WTC11 (cell line): ENCODE measurements around the gene TMEM207. TPM values are rescaled to one million over a fixed set of nuclear protein-coding genes. Genes with fewer than 3 reads are reported as not detected.

Experiments
- ATAC-seq: fragments of 200-7000 bp; cut with Tn5 transposase; 2 replicates; pipeline ENCODE4 v1.10.0; 2021; ENCODE audit warnings: mild to moderate bottlenecking, moderate library complexity
- CTCF ChIA-PET: fragments of 300-600 bp; sonication (Branson Sonifier 250); formaldehyde crosslinking; loops from one replicate; lab custom pipeline; 2021; ENCODE audit warnings: antibody characterized with exemption; lab: Charles Lee
- POLR2A ChIA-PET: fragments of 350-600 bp; sonication (Branson Sonifier 250); formaldehyde crosslinking; loops from one replicate; lab custom pipeline; 2021; ENCODE audit warnings: antibody characterized with exemption; lab: Charles Lee
- DNase-seq: peaks from one replicate; pipeline ENCODE4 v3.0.0; 2021; ENCODE audit warnings: low spot score
- H3K27ac Mint-ChIP-seq: 2 replicates; pipeline ENCODE4 v1.8.0; 2021; ENCODE audit warnings: mixed read lengths
- H3K27me3 Mint-ChIP-seq: 2 replicates; pipeline ENCODE4 v1.8.0; 2021; ENCODE audit warnings: low read depth, mild to moderate bottlenecking, moderate library complexity, mixed read lengths
- H3K36me3 Mint-ChIP-seq: 2 replicates; pipeline ENCODE4 v1.8.0; 2021; ENCODE audit warnings: mixed read lengths
- H3K4me1 Mint-ChIP-seq: 2 replicates; pipeline ENCODE4 v1.8.0; 2022; ENCODE audit warnings: mixed read lengths
- H3K4me3 Mint-ChIP-seq: 2 replicates; pipeline ENCODE4 v1.8.0; 2021; ENCODE audit warnings: mild to moderate bottlenecking, moderate library complexity, mixed read lengths
- H3K9me3 Mint-ChIP-seq: 2 replicates; pipeline ENCODE4 v1.8.0; 2021; ENCODE audit warnings: mixed read lengths
- AFF4 ChIP-seq: sonication (generic); formaldehyde crosslinking; IDR thresholded peaks from 2 replicates; pipeline ENCODE4 v1.8.1; 2023; ENCODE audit warnings: mild to moderate bottlenecking, missing genetic modification reagents, borderline replicate concordance
- ARID4B ChIP-seq: sonication (generic); formaldehyde crosslinking; IDR thresholded peaks from 2 replicates; pipeline ENCODE4 v1.8.0; 2023; ENCODE audit warnings: missing genetic modification reagents, mild to moderate bottlenecking, borderline replicate concordance
- ATF1 ChIP-seq: sonication (generic); formaldehyde crosslinking; IDR thresholded peaks from 2 replicates; pipeline ENCODE4 v1.8.1; 2023; ENCODE audit warnings: mild to moderate bottlenecking, moderate library complexity, missing genetic modification reagents
- CREB1 ChIP-seq: sonication (generic); formaldehyde crosslinking; IDR thresholded peaks from 2 replicates; pipeline ENCODE4 v1.8.0; 2023; ENCODE audit warnings: mild to moderate bottlenecking, missing genetic modification reagents
- E2F4 ChIP-seq: sonication (generic); formaldehyde crosslinking; IDR thresholded peaks from 2 replicates; pipeline ENCODE4 v1.8.1; 2022; ENCODE audit warnings: low read depth, mild to moderate bottlenecking, moderate library complexity, missing genetic modification reagents, borderline replicate concordance
- FOXK1 ChIP-seq: sonication (generic); formaldehyde crosslinking; IDR thresholded peaks from 2 replicates; pipeline ENCODE4 v1.8.0; 2022; ENCODE audit warnings: mild to moderate bottlenecking, moderate library complexity, missing genetic modification reagents
- JAZF1 ChIP-seq: fragments of 250-450 bp; sonication (Bioruptor Pico); IDR thresholded peaks from 2 replicates; pipeline ENCODE4 v1.9.0; 2021; ENCODE audit warnings: moderate library complexity, mild to moderate bottlenecking, inconsistent platforms
- MYBL2 ChIP-seq: sonication (generic); formaldehyde crosslinking; IDR thresholded peaks from 2 replicates; pipeline ENCODE4 v1.8.1; 2023; ENCODE audit warnings: mild to moderate bottlenecking, moderate library complexity, missing genetic modification reagents
- NFE2L1 ChIP-seq: sonication (generic); formaldehyde crosslinking; IDR thresholded peaks from 2 replicates; pipeline ENCODE4 v1.8.1; 2023; ENCODE audit warnings: missing genetic modification reagents
- NFYB ChIP-seq: sonication (generic); formaldehyde crosslinking; conservative IDR thresholded peaks from 2 replicates; pipeline ENCODE4 v1.8.0; 2022; ENCODE audit warnings: low read depth, missing genetic modification reagents
- NR2C2 ChIP-seq: sonication (generic); formaldehyde crosslinking; IDR thresholded peaks from 2 replicates; pipeline ENCODE4 v1.8.0; 2022; ENCODE audit warnings: mild to moderate bottlenecking, missing genetic modification reagents
- NR3C1 ChIP-seq: sonication (generic); formaldehyde crosslinking; conservative IDR thresholded peaks from 2 replicates; pipeline ENCODE4 v1.8.1; 2023; ENCODE audit warnings: low read depth, mild to moderate bottlenecking, missing genetic modification reagents
- RORB ChIP-seq: fragments of 250-450 bp; sonication (Bioruptor Pico); IDR thresholded peaks from 2 replicates; pipeline ENCODE4 v1.9.0; 2021; ENCODE audit warnings: mild to moderate bottlenecking
- TCF7 ChIP-seq: sonication (generic); formaldehyde crosslinking; IDR thresholded peaks from 2 replicates; pipeline ENCODE4 v1.8.0; 2022; ENCODE audit warnings: mild to moderate bottlenecking, low read depth, missing genetic modification reagents, moderate library complexity
- ZNF121 ChIP-seq: sonication (generic); formaldehyde crosslinking; IDR thresholded peaks from 2 replicates; pipeline ENCODE4 v1.8.0; 2023; ENCODE audit warnings: missing genetic modification reagents
- ZNF263 ChIP-seq: sonication (generic); formaldehyde crosslinking; IDR thresholded peaks from 2 replicates; pipeline ENCODE4 v1.8.1; 2022; ENCODE audit warnings: low read depth, mild to moderate bottlenecking, moderate library complexity, missing genetic modification reagents
- ZNF281 ChIP-seq: sonication (generic); formaldehyde crosslinking; IDR thresholded peaks from 2 replicates; pipeline ENCODE4 v1.8.0; 2023; ENCODE audit warnings: mild to moderate bottlenecking, missing genetic modification reagents
- ZNF317 ChIP-seq: sonication (generic); formaldehyde crosslinking; IDR thresholded peaks from 2 replicates; pipeline ENCODE4 v1.8.1; 2023; ENCODE audit warnings: low read depth, mild to moderate bottlenecking, moderate library complexity, missing genetic modification reagents, borderline replicate concordance
- ZNF425 ChIP-seq: fragments of 250-450 bp; sonication (Bioruptor Pico); conservative IDR thresholded peaks from 2 replicates; pipeline ENCODE4 v1.9.0; 2021; ENCODE audit warnings: mild to moderate bottlenecking
- ZSCAN18 ChIP-seq: fragments of 250-450 bp; sonication (Bioruptor Pico); IDR thresholded peaks from 2 replicates; pipeline ENCODE4 v2.1.2; 2022; ENCODE audit warnings: mild to moderate bottlenecking, moderate library complexity
- total RNA-seq: library from RNA; stranded (reverse); gene quantifications from 3 replicates; pipeline ENCODE4 v1.2.3, GENCODE V29; 2021

Gene TMEM207
- total RNA-seq, 1 experiment from 2014 or later = not detected

- TF ChIP-seq ZNF121 (CRISPR knock-in tag) = no peak
- TF ChIP-seq TCF7 (CRISPR knock-in tag) = no peak
- no peak for TF ChIP-seq NR3C1 (CRISPR knock-in tag)
- TF ChIP-seq ARID4B = no peak
- TF ChIP-seq FOXK1 = no peak
- no peak for TF ChIP-seq ZNF425 (CRISPR knock-in tag)
- no peak for TF ChIP-seq E2F4 (CRISPR knock-in tag)
- TF ChIP-seq JAZF1 (CRISPR knock-in tag) = no peak
- TF ChIP-seq RORB (CRISPR knock-in tag) = no peak
- no peak for TF ChIP-seq NR2C2
- TF ChIP-seq ZSCAN18 (CRISPR knock-in tag) = no peak
- no peak for TF ChIP-seq ZNF317 (CRISPR knock-in tag)
- TF ChIP-seq MYBL2 (CRISPR knock-in tag) = no peak
- no peak for TF ChIP-seq ZNF263 (CRISPR knock-in tag)
- no peak for TF ChIP-seq NFE2L1
- no peak for TF ChIP-seq NFYB (CRISPR knock-in tag)
- TF ChIP-seq CREB1 (CRISPR knock-in tag) = no peak
- TF ChIP-seq AFF4 (CRISPR knock-in tag) = no peak
- TF ChIP-seq ATF1 = no peak
- no peak for TF ChIP-seq ZNF281 (CRISPR knock-in tag)
- DNase-seq = no peak
- CTCF ChIA-PET = no interaction called here
- Mint-ChIP-seq H3K27ac (no peak overlapping the region), H3K4me1 (peaks cover 22% of the 10 kb centered on the region), H3K9me3 (no peaks in the 10 kb centered on the region), H3K27me3 (no peaks in the 10 kb centered on the region), H3K36me3 (no peaks in the 10 kb centered on the region), H3K4me3 (no peak overlapping the region)
- POLR2A ChIA-PET = no interaction called here
- ATAC-seq = no peak
Observed at GRCh38 chr3:190486908-190487607, 37.4 kb upstream of the TMEM207 start.
